ENCODE measurements around the gene LGSN. TPM values are rescaled to one million over a fixed set of nuclear protein-coding genes. Genes with fewer than 3 reads are reported as not detected.
"Not testable (repeated sequence)": the region's sequence is repeated elsewhere in the genome, so short reads cannot be mapped to it uniquely, and the experiment has no call there.

LGSN gene
- total RNA-seq, 1 donor from 2014 or later = not detected

DNA sequence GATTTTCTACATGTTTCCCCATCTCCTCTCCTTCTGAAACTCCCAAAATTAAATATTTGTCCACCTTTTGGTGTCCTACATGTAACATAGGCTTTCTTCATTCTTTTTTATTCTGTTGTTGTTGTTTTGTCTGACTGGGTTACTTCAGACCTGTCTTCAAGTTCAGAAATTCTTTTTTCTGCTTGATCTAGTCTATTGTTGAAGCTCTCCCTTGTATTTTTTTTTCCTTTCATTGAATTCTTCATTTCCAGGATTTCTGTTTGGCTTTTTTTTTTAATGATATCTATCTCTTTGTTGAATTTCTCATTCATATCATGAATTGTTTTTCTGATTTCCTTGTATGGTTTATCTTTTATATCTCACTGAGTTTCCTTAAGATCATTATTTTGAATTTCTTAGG, 20.6 kb upstream of the LGSN start:
- no peaks in the 10 kb centered on the region for H3K4me1 ChIP-seq
- no peak for TF ChIP-seq POLR2A (IDR thresholded peaks at IDR 0.05)
- TF ChIP-seq, protein P1, sequence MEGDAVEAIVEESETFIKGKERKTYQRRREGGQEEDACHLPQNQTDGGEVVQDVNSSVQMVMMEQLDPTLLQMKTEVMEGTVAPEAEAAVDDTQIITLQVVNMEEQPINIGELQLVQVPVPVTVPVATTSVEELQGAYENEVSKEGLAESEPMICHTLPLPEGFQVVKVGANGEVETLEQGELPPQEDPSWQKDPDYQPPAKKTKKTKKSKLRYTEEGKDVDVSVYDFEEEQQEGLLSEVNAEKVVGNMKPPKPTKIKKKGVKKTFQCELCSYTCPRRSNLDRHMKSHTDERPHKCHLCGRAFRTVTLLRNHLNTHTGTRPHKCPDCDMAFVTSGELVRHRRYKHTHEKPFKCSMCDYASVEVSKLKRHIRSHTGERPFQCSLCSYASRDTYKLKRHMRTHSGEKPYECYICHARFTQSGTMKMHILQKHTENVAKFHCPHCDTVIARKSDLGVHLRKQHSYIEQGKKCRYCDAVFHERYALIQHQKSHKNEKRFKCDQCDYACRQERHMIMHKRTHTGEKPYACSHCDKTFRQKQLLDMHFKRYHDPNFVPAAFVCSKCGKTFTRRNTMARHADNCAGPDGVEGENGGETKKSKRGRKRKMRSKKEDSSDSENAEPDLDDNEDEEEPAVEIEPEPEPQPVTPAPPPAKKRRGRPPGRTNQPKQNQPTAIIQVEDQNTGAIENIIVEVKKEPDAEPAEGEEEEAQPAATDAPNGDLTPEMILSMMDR (IDR thresholded peaks at IDR 0.05) = no peak
- TF ChIP-seq POLR2AphosphoS5 (IDR thresholded peaks at IDR 0.05; ENCODE audit: insufficient read depth in 1 of 2, low read depth in 1 of 2) = no peak
- H3K9me3 ChIP-seq = no peaks in the 10 kb centered on the region
- intact Hi-C loops (cut with DNase I) = no loop called here
- H3K36me3 ChIP-seq = no peaks in the 10 kb centered on the region
- H3K27me3 ChIP-seq = no peaks in the 10 kb centered on the region
- no peak overlapping the region for H3K27ac ChIP-seq
- H3K4me3 ChIP-seq = no peak overlapping the region
- no peak for DNase-seq (ENCODE audit: extremely low spot score in 2 of 2)

DNA sequence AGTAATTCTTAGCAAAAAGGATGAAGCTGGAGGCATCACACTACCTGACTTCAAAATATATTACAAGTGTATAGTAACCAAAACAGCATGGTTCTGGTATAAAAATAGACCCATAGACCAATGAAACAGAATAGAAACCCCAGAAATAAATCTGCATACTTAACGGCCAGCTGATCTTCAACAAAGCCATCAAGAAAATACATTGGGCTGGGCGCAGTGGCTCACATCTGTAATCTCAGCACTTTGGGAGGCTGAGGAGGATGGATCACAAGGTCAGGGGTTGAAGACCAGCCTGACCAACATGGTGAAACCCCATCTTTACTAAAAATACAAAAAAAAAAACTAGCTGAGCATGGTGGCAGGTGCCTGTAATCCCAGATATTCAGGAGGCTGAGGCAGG, 14.9 kb upstream of the LGSN start:
- intact Hi-C loops (cut with DNase I) = not testable (repeated sequence)

DNA sequence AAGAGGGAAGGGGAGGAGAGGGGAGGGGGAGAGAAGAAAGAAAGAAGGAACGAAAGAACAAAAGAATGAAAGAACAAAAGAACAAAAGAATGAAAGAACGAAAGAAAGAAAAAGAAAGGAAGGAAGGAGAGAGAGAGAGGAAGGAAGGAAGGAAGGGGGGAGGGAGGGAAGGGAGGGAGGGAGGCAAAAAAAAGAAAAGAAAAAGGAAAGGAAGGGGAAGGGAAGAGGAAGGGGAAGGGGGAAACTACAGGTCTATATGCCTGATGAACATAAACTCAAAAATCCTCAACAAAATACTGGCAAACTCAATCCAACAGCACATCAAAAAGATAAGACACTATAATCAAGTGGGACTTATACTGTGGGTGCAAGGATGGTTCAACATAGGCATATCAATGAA, 13.7 kb upstream of the LGSN start:
- intact Hi-C loops (cut with DNase I) = no loop called here
- no peaks in the 10 kb centered on the region for H3K27me3 ChIP-seq
- no peaks in the 10 kb centered on the region for H3K9me3 ChIP-seq
- H3K27ac ChIP-seq = no peak overlapping the region
- DNase-seq (ENCODE audit: extremely low spot score in 2 of 2) = no peak
- H3K36me3 ChIP-seq = no peaks in the 10 kb centered on the region
- H3K4me3 ChIP-seq = no peak overlapping the region
- TF ChIP-seq, protein P1 (IDR thresholded peaks at IDR 0.05) = no peak
- no peak for TF ChIP-seq POLR2A (IDR thresholded peaks at IDR 0.05)
- TF ChIP-seq POLR2AphosphoS5 (IDR thresholded peaks at IDR 0.05; ENCODE audit: insufficient read depth in 1 of 2, low read depth in 1 of 2) = no peak
- no peaks in the 10 kb centered on the region for H3K4me1 ChIP-seq

More for the DNA sequence above, 14.9 kb upstream of the LGSN start:
- H3K4me1 ChIP-seq; H3K27ac ChIP-seq; H3K4me3 ChIP-seq; H3K36me3 ChIP-seq; H3K27me3 ChIP-seq; DNase-seq (ENCODE audit: extremely low spot score in 2 of 2); H3K9me3 ChIP-seq: not testable (repeated sequence)

DNA sequence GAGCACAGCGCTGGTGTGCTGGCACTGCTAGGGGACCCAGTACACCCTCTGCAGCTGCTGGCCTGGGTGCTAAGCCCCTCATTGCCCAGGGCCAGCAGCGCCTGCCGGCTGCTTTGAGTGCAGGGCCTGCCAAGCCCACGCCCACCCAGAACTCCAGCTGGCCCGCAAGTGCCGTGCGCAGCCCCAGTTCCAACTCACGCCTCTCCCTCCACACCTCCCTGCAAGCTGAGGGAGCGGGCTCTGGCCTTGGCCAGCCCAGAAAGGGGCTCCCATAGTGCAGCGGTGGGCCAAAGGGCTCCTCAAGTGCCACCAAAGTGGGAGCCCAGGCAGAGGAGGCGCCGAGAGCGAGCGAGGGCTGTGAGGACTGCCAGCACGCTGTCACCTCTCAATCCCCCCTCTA, 6.8 kb upstream of the LGSN start:
- H3K36me3 ChIP-seq; H3K27me3 ChIP-seq; intact Hi-C loops (cut with DNase I); H3K4me3 ChIP-seq; DNase-seq (ENCODE audit: extremely low spot score in 2 of 2); H3K9me3 ChIP-seq; H3K4me1 ChIP-seq; H3K27ac ChIP-seq: not testable (repeated sequence)

DNA sequence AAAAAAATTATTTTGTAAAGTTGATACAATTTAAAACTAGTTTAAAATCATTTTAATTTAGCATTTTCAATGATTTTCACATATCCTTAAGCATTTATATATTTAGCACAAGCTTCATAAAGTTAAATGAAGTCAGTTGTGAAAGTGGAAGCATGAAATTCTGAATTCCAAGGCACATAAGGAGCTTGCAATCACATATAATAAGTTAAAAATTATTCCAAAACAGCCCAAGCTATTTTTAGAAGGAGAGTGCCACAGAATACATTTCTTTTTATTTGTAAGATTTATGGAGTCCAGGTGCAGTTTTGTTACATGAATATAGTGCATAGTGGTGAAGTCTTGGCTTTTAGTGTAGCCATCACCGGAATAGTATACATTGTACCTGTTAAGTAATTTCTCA, 3.2 kb upstream of the LGSN start:
- no peak for DNase-seq (ENCODE audit: extremely low spot score in 2 of 2)
- H3K27me3 ChIP-seq = no peaks in the 10 kb centered on the region
- TF ChIP-seq POLR2AphosphoS5 (IDR thresholded peaks at IDR 0.05; ENCODE audit: insufficient read depth in 1 of 2, low read depth in 1 of 2) = no peak
- TF ChIP-seq, protein P1 (IDR thresholded peaks at IDR 0.05) = no peak
- TF ChIP-seq POLR2A (IDR thresholded peaks at IDR 0.05) = no peak
- H3K27ac ChIP-seq = no peak overlapping the region
- H3K9me3 ChIP-seq = no peaks in the 10 kb centered on the region
- intact Hi-C loops (cut with DNase I) = no loop called here
- no peaks in the 10 kb centered on the region for H3K4me1 ChIP-seq
- no peaks in the 10 kb centered on the region for H3K36me3 ChIP-seq
- no peak overlapping the region for H3K4me3 ChIP-seq

DNA sequence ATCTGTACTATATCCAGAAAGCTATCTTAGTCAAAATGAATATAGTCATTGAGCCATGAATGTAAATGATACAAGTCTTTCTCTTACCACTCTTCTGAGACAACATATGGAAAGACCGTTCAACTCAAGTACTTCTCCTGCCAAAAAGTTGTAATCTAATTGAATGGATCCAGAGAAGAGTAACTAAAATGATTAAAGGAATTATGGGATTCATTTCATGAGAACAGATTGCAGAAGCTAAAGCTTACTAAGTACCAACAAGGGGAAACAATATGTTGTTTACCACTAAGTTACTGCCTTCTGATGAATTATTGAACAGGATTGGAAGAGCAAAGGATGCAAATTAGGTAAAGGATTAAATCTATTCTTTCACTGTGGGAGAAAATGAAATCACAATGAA, 2.0 kb upstream of the LGSN start:
- Histone ChIP-seq H3K9me3 (no peaks in the 10 kb centered on the region), H3K4me3 (no peak overlapping the region), H3K27me3 (no peaks in the 10 kb centered on the region), H3K36me3 (no peaks in the 10 kb centered on the region), H3K4me1 (no peaks in the 10 kb centered on the region), H3K27ac (no peak overlapping the region)
- no peak for DNase-seq (ENCODE audit: extremely low spot score in 2 of 2)
- TF ChIP-seq POLR2AphosphoS5 (IDR thresholded peaks at IDR 0.05; ENCODE audit: insufficient read depth in 1 of 2, low read depth in 1 of 2) = no peak
- TF ChIP-seq POLR2A (IDR thresholded peaks at IDR 0.05) = no peak
- TF ChIP-seq, protein P1 (IDR thresholded peaks at IDR 0.05) = no peak
- intact Hi-C loops (cut with DNase I) = no loop called here
